Activated CD4-positive, alpha-beta T cell treated with anti-CD3 and anti-CD28 coated beads for 1 hour (primary cell): Measurements from ENCODE around the gene RHOBTB1.
"Not testable (repeated sequence)": the region's sequence is repeated elsewhere in the genome, so short reads cannot be mapped to it uniquely, and the experiment has no call there.

Experiments
- DNase-seq: peaks from one replicate; pipeline ENCODE4 v3.0.0-alpha.2; 2020

The RHOBTB1 gene

GRCh38 chr10:60856405-60856804 is 87.6 kb downstream of the RHOBTB1 start:
- DNase-seq = no peak

GRCh38 chr10:60853637-60854036 is 90.3 kb downstream of the RHOBTB1 start:
- DNase-seq = no peak

- DNase-seq = no peak
Observed at GRCh38 chr10:60853107-60853506, 90.9 kb downstream of the RHOBTB1 start.

- no peak for DNase-seq
Observed at GRCh38 chr10:60849740-60850139, 94.2 kb downstream of the RHOBTB1 start.

DNA sequence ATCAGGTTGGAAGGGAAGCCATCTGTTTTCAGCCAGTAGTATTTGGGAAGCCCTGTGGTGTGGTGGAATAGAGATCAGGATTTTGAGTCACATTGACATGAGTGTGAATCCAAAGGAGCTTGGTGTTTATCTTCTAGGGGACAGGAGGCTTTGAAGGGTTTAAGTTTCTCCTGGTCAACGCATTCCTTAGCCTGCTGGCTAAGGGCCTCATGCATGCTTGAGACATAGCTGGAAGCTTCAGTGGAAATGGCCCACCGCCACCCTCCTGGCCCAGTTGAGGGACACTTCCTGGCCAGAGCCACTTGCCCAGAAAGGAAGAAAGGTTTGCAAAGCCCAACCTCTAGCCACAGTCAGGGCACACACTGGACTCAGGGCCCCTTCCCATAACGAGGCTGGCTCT is 94.8 kb downstream of the RHOBTB1 start:
- no peak for DNase-seq

GRCh38 chr10:60848680-60849079 is 95.3 kb downstream of the RHOBTB1 start:
- no peak for DNase-seq

GRCh38 chr10:60848126-60848525 is 95.9 kb downstream of the RHOBTB1 start:
- DNase-seq = no peak

GRCh38 chr10:60846173-60846572 is 97.8 kb downstream of the RHOBTB1 start:
- no peak for DNase-seq

DNA sequence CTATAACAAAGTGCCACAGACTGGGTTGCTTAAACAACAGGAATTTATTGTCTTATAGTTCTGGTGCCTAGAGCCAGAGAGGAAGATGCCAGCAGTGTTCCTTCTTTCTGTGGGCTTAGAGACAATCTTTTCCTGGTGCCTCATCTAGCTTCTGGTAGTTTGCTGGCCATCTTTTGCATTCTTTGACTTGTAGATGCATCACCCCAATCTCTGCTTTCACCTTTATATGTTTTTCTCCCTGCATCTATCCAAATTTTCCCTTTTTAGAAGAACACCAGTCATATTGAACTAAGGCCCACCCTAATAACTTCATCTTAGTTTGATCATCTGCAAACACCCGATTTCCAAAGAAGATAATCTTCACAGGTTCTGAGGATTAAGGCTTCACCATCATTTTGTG is 98.9 kb downstream of the RHOBTB1 start:
- DNase-seq = no peak

DNA sequence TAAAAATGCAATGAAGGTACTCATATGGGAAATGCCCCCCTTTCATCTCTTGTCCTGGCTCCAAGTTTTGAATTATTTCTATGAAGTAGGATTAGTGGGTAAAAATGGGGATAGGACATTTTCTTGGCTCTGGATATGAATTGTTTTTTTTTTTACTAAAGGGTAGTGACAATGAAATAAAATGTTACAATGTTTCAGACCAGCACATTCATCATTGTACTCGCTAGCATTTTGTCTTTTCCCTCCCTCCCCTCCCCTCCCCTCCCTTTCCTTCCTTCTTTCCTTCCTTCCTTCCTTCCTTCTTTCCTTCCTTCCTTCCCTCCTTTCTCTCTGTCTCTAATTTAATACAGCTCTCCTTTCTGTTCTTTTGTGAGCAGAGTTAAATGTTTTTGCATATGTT is 101.3 kb downstream of the RHOBTB1 start:
- no peak for DNase-seq

DNA sequence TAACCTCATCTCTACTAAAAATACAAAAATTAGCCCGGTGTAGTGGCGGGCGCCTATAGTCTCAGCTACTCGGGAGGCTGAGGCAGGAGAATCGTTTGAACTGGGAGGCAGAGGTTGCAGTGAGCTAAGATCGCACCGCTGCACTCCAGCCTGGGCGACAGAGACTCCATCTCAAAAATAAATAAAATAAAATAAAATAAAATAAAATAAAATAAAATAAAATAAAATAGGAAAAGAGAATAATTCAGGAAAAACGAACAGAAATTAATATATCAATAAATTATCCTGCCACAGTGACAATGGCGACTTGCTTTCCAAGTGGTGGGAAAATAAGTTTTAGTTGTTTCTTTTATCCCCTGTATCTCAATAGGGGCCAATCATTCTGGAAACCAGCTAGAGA is 102.8 kb downstream of the RHOBTB1 start:
- not testable (repeated sequence) for DNase-seq

GRCh38 chr10:60835049-60835448 is 108.9 kb downstream of the RHOBTB1 start:
- no peak for DNase-seq

DNA sequence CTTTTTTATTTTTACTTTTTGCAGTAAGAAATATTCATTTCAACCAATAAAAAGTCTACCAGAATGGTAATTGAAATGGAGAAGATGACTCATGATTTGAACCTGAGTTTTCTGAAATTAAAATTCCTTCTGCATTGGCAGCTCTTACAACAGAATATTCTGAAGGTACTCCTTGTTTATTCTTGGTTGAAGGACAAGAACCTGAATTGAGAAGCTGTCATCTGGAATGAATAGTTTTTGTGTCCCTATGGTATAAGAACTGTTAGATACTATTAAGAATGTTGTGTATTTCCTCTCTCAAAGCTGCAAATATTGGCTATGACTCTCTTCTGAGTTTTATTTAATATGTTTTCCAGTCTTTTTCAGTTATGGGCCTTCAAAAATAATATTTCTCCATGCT is 109.6 kb downstream of the RHOBTB1 start:
- DNase-seq = no peak

- not testable (repeated sequence) for DNase-seq
Observed at GRCh38 chr10:60832136-60832535, 111.8 kb downstream of the RHOBTB1 start.

- no peak for DNase-seq
Observed at GRCh38 chr10:60828489-60828852, 115.5 kb downstream of the RHOBTB1 start.

DNA sequence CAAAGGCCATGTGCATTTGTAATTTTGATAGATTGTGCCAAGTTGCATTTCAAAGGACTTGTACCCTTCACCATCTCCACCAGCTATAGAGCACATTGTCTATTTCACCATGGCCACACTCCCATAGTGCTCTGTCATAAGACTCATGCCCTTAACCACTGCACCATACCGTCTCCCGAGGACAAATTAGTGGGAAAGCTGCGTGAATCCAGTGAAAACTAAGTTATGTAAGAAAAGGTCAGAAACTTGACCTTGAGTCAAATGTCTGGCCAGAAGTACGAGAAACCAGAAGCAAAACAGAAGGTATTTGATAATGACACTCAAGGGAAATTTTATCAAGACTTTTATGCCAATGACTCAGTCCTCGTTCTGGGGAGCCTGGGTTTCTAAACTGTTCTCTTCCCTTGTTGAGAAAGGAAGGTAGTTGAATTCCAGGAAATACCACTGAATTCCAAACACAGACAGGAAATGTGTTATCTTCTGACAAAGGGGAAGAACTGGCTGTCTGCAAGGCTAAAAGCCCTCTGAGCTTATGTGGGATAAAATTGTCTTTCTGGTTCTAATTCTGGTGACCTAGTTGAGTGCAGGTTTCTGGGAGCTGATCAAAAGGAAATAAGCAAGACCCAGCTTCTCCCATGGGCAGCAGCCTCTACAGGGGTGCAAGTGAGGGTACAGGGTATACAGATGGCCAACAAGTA is 116.0 kb downstream of the RHOBTB1 start:
- no peak for DNase-seq

DNA sequence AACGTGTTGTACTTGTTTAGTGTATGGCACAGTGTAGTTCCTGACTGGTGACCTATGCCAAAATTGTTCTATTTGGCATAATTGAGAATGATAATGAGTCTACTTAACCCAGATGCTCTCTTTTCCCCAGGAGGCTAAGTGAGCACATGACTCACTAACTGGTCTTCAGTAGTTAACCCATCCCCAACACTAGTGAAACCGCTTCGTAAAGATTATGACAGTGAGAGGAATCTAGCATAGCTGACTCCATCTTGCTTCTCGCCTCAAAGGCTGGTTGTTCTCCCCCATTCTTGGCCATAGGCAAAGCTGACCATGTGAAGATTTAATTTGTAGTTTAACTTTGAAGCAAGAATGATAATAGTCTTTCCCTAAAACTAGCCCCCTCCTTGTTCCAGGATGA is 118.5 kb downstream of the RHOBTB1 start:
- DNase-seq = no peak

GRCh38 chr10:60823324-60823723 is 120.7 kb downstream of the RHOBTB1 start:
- DNase-seq = no peak

DNA sequence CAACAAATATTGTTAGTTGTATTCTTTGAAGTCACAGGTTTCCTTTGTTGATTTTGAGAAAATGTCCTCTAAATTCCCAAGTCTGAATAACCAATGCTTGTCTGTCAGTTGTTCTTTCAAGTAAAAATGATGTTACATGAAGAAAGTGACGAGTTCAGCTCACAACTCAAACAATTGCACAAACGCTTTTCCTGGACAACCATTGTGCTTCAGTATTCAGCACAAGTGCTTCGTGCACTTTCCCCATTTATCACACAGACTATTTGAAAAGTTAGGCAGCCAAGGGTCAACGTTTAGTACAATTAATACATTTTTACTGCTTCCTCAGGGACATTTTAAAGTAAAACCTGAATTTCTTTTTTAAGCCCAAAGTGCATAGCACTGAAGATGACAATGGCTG is 121.2 kb downstream of the RHOBTB1 start:
- DNase-seq = no peak

DNA sequence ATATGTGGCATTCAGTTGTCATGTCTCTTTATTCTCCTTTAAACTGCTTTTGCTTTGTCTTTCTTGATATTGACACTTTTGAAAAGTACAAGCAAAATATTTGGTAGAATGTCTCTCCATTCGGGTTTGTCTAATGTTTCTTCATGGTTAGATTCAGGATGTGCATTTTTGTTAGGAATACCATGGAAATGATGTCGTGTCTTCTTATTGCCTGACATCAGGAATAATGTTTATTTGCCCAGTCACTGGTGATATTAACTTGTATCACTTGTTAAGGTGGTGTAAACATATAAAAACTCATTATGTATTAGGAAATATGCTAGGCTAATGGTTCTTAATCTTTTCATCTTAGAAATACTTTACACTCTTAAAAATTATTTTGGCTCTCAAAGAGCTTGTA is 122.3 kb downstream of the RHOBTB1 start:
- no peak for DNase-seq

DNA sequence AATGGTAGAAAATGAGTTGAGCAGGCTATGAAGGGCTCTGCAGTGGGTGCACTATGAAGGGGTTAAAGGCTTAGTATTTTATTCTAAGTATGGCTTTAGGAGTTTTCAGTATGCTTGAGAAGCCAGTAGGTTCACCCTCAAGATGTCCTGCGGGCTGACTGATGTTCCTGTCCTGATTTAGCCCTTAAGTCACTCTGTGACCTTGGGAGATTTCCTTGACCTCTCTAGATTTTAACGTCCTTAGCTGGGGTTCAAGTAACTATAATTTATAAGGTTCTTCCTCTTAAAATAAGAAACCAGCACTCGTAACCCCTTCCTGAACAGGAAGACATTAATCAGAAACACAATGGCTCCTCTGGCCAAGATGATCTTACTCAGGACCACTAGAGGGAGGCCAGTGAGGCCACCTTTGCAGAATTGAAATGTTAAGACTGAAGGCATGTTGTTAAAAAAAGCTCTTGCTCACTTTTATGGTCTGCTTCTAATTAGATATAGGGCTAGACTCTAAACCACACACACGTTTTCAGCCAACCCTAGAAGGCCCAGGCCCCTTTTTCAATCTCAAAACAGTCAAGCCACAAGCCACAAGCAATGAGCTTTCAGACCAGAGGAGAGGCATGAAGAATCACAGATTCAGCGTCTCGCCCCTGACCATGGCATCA is 123.8 kb downstream of the RHOBTB1 start:
- DNase-seq = no peak
